T1000 (cell line): ENCODE results near the gene CLNS1A.
"Not testable (repeated sequence)": the region's sequence is repeated elsewhere in the genome, so short reads cannot be mapped to it uniquely, and the experiment has no call there.

Experiments used
- DNase-seq: peaks from one replicate; lab custom pipeline; 2025; ENCODE audit warnings: mixed read lengths; lab: John Stamatoyannopoulos, UW

The CLNS1A gene

DNA sequence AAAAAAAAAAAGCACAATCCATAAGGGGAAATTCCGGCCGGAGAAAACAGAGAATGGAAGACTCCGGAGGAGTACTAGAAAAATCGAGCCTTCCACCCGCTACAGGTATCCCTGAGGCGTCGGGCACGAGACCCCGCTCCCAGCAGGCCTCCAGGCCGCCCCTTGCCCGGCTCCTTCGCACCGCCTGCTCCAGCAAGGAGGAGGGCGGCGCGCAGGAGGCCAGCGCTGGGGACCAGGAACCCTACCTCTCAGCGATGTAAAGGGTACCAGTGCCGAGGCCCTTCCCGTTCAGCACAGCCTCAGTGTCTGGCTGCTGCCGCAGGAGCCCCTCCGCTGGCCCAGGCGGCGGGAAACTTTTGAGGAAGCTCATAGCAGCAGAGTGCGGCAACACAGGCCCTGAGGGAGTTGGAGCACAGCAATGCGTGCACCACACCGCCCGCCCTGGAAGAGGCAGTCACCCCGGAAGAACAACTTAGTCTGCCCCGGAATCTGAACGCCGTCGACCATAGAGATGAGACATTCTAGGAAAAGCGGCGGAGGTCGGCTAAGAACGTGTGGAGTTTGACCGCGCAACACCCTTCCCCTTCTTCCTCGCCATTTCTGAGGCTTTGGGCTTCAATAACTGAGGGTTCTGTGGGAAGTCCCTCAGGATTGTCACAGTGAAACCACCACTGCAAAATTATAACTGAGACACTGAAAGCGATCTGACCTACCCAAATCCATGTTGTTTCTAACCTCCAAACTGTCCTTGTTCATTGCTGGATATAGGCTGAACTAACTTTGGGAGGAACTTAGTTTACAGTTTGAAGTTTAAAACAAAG lies at the start of gene CLNS1A:
Gene CLNS1A, minus strand, starts transcription at position 450 of the 821 bp plus-strand sequence. Its CDS starts 80 bp downstream, at position 370.
- peak; percentile 79 for DNase-seq

DNA sequence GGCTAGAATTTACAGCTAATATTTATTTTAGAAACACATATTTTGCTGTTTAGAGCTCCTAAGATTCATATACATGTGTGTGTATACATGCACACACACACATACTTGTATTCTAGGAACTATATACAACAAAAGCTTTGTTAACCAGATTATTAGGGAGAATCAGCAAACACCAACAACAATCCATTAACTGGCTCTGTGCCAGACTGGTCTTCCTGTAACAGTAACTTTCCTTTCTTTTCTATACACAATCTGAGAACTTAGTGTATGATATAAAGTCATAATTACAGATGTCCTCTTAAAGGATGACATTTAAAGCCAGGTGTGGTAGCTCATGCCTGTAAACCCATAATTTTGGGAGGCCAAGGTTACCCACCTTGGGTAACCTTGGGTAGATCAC lies 49.5 kb upstream of the CLNS1A start:
- no peak for DNase-seq

GRCh38 chr11:77677138-77677537 lies 39.5 kb upstream of the CLNS1A start:
- no peak for DNase-seq

- DNase-seq, result peak; percentile 54
These were observed 34.7 kb upstream of the CLNS1A start for GRCh38 chr11:77672264-77672663.

DNA sequence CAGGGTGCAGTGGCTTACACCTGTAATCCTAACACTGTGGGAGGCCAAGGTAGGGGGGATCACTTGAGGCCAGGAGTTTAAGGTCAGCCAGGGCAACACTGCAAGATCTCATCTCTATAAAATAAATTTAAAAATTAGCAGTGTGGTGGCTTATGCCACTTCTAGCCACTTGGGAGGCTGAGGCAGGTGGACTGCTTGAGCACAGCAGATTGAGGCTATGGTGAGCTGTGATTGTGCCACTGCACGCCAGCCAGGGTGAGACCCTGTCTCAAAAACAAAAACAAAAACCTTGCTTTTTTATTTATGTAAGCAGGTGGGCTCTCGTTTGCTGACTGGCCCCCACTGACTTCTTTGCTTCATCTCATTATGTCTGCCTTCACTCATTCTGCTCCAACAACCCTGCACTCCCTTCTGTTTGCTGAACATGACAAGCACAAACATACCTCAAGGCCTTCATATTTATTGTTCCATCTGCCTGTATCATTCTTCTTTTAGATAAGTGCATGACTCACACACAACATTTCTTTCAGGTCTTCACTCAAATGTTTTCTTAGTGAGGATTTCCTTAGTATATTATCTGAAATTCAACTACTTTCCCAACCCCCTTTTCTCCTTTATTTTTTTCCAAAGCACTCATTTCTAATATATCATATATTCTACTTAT lies 32.4 kb upstream of the CLNS1A start:
- no peak for DNase-seq

- DNase-seq, result no peak
These were observed 31.2 kb upstream of the CLNS1A start for GRCh38 chr11:77668760-77669159.

DNA sequence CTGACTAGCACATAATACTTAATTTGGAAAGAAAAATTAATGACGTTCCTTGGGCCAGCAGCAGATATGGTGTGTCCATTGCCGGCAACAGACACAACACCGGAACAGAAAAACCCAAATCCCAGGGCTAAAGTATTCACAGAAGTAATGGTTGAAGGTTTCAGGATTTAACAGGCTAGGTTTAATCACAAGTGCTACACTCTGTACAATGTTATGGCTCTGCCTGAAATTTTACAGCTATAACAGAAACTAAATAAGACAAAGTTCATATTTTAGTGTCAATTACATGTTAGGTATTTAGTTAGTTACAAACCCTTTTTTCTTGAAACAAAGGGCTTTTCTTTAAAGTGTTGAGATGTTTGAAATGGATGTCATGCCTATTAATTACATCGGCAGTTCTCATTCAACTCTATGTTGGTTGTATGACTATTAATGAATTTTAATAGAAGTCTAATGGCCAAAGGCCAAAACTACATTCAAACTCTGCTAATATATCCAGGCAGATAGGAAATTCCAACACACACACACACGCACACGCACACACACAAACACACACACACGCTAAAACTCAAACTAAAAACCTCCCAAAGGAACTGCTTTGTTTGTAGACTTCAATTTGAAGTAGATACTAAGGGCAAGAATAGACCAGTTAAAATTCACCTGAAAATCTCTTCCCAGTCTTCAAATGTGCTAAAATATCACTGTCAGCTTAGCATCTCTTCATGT lies 27.8 kb upstream of the CLNS1A start:
- no peak for DNase-seq

- no peak for DNase-seq
These were observed 24.1 kb upstream of the CLNS1A start for GRCh38 chr11:77661670-77662069.

DNA sequence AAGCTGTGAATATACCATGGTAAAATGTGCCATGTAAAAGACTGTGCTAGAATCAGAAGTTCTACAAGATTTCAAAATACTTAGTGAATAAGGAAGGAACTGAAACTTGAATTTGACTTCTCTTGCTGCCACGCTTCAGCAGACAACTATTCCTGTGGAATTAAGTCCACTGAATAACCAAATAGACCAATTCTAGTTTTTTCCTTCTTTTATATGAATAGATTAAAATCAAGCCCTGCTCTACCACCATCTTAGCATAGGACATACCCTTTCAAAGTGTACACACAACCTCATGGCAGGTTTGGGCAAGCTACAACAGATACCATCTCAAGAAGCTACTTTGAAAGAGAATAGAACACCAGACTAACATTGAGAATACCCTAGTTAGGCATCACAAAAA lies 23.4 kb upstream of the CLNS1A start:
- no peak for DNase-seq

GRCh38 chr11:77658213-77659013 lies 20.8 kb upstream of the CLNS1A start:
- no peak for DNase-seq

GRCh38 chr11:77656362-77656761 lies 18.8 kb upstream of the CLNS1A start:
- no peak for DNase-seq

GRCh38 chr11:77654770-77655434 lies 17.3 kb upstream of the CLNS1A start:
- DNase-seq, result no peak

GRCh38 chr11:77650123-77650522 lies 12.5 kb upstream of the CLNS1A start:
- DNase-seq, result no peak

GRCh38 chr11:77647654-77648305 lies 10.2 kb upstream of the CLNS1A start:
- no peak for DNase-seq

GRCh38 chr11:77644887-77645286 lies 7.3 kb upstream of the CLNS1A start:
- DNase-seq, result no peak

DNA sequence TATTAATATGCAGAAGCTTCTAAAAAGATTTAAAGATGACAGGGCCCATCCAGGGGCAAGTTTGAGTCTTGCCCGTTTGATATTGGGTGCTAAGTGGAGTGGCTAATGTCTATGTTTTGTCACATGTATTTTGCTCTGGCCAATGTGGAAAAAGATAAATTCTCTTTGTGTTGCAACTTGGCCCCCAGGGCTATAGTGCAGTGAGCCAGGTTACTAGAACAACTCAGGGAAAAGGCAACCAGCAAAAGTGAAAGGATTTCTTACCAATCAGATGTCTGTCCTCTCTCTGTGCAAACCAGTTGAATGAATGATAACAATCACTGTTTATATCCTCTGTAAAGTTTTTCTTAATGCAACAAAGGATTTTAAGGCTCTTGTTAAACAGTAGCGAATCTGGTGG lies 4.6 kb upstream of the CLNS1A start:
- DNase-seq, result no peak

GRCh38 chr11:77636731-77637344 lies 756 bp downstream of the CLNS1A start:
- no peak for DNase-seq

DNA sequence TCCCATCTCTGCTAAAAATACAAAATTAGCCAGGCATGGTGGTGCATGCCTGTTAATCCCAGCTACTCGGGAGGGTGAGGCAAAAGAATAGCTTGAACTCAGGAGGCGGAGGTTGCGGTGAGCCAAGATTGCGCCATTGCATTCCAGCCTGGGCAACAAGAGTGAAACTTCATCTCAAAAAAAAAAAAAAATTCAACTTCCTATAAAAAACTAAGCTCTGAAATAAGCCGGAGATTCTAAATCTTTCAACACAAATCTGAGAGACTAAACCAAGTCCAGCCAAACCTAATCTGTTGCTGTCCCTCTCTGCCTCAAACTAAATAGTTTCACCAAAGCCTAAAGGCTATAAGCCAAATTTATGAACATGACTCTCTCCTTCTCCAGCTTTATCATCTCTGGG lies 3.7 kb downstream of the CLNS1A start:
- DNase-seq, result not testable (repeated sequence)

DNA sequence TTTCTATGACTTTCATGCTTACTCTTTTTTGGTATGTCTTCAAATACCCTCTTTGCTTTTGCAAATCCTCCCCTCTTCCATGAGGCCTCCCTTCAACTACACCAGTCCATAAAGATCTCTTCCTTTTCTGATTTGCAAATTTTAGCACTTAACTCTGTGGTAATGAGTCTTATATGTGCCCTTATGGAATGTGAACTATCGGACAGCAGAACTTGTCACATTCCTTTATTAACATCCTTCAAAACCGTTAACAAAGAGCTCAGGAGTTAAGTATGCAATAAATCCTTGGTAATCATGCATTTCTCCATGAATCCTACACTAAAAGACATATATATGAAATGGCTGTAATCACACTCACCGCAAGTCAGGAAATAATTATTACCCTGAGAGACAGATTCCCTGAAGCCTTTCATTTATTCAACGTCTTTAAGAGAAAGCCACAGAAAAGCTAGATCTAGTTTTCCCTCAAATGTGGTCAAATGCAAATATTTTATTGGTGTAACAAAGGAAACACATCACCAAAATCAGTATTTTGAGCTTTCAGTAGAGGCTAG lies 7.4 kb downstream of the CLNS1A start:
- no peak for DNase-seq

DNA sequence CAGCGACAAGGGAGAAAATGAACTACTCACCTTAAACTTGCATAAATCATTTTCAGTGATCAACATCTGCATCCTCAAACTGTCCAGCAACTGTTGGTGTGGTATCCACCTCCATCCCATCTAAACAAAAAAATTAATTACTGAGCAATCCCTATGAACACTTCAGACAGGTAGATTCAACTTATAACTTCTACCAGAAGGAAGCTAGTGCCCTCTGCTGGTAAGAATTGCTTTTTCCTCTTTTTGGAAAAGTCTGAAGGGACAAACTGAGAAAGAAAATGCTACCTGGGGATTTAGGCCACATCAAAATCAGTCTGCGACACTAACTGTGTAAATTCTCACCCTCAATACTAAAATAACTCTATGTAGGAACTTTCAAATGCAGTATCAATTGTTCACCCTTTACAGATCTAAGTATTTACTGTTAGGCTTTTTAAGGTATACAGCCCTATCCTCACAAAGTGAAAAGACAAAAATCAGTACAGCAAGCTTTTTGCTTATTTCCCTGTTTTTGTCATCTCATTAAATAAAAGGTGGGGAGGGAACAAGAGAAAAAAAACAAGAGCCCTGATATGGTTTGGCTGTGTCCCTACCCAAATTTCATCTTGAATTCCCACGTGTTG lies 17.9 kb downstream of the CLNS1A start:
- no peak for DNase-seq
